Fibroblast of skin of back (primary cell): ENCODE results near the gene RRN3.
A peak's percentile ranks its signal among the peaks of the same experiment; 100 is the strongest.
"Not testable (repeated sequence)": the region's sequence is repeated elsewhere in the genome, so short reads cannot be mapped to it uniquely, and the experiment has no call there.

ENCODE experiments used
- DNase-seq: peaks from one replicate; pipeline ENCODE4 v3.0.0-alpha.2; 2013

The RRN3 gene

DNA sequence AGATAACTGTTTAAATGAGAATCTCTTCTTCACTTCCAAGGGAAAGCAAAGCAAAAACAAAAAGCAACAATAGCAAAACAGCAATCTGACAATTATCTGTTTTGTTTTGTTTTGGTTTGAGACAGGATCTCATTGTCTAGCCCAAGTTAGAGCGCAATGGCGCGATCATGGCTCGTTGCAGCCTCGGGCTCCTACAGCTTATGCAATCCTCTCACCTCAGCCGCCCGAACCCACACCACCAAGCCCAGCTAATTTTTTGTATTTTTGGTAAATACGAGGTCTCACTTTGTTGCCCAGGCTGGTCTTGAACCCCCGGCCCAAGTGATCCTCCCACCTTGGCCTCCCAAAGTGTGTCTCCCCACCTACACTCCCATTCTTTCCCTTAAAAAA lies 2.5 kb upstream of the RRN3 start:
- not testable (repeated sequence) for DNase-seq

DNA sequence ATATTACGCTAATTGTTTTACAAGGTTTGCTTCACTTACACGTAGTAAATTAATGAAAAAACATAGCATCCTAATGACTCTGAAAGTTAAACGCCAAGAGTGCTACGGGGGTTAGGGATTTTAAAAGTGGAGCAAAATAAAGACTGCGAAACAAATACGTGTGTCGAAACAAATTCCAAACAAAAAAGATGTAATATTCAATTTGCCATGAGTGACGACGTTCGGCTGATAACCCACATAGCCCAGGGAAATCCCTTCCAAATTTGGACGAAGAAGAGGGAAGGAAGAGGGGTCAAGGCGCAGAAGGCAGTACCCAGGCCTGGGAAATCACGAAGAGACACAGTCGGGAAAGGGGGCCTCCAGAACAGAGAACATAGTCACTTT lies 509 bp downstream of the RRN3 start:
- DNase-seq: not testable (repeated sequence)

DNA sequence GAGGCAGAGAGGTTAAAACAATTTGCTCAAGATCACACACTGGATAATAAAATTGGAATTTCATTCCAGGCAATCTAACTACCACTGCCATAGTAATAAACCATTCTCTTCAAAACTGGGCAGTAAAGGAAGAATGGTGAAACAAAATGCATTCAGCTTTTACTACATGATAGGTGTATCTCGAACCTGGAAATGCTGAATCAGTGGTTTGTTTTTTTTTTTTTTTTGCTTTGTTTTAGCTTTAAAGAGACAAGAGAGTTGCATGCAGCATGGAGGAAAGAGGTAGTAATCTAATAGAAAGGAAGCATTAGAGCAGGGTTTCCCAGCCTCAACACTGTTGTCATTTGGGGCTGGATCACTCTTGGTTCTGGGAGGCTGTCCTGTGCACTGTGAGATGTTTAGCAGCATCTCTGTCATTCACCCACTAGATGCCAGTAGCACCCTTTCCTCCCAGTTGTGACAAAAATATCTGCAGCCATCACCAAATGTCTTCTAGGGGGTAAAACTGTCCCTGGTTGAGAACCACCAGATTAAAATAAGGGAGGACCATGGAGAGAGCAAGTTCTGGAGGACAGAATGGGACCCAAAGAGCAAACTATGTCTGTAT lies 3.3 kb downstream of the RRN3 start:
- not testable (repeated sequence) for DNase-seq

DNA sequence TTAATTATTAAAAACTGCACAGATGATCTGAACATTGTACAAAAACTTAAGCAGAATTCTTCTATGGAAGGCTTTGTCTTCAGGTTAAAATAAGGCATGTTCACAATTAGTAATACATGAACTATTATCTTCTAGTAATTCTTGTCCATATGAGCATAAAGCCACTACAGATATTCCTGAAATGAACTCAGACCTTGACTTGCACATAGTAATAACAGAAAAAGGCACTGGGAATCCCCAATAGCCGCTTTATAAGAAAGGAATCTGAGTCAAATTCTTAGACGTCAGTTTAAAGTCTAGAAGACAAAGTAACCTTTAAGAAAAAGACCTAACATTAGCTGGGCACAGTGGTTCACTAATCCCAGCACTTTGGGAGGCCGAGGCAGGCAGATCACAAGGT lies 11.3 kb downstream of the RRN3 start:
- not testable (repeated sequence) for DNase-seq

DNA sequence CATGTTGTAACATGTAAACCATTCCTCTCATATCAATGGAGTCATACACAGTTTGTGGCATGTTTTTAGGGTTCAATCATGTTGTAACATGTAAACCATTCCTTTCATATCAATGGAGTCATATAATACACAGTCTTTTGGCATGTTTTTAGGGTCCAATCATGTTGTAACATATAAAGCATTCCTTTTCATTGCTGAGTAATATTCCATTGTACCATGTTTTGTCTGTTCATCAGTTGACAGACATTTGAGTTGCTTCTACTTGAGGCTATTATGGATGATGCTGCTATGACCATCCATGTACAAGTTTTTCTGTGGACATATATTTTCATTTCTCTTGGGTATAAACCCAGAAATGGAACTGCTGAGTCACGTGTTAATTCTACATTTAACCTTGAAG lies 13.2 kb downstream of the RRN3 start:
- not testable (repeated sequence) for DNase-seq

DNA sequence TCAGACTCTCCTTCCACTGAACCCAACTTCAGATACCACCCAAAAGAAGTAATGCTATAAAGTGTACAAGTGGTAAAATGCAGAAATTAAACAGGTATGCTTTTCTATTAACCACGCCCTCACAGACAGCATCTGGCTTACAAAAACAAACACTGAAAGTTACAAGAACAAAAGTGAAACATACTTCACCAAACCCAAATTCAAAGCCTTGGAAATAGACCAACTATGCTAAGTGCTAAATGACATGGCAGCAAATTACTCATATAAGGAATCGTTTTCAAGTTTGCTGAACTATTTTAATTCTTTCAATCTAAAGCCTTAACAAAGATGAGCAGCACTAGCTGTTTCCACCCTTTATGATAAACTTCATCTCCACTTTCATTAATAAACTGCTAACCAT lies 17.9 kb downstream of the RRN3 start:
- DNase-seq: not testable (repeated sequence)

DNA sequence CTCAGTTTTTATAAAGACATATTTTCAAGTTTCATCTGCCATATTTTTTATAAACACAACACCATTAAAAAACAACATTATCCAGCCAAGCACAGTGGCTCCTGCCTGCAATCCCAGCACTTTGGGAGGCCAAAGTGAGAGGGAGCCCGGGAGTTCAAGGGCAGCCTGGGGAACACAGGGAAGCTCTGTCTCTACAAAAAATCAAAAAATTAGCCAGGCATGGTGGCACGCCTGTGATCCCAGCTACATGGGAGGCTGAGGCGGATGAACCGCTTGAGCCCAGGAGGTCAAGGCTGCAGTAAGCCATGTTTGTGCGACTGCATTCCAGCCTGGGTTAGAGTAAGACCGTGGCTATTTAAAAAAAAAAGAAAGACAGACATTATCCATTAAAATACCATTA lies 21.0 kb downstream of the RRN3 start:
- DNase-seq: no peak

DNA sequence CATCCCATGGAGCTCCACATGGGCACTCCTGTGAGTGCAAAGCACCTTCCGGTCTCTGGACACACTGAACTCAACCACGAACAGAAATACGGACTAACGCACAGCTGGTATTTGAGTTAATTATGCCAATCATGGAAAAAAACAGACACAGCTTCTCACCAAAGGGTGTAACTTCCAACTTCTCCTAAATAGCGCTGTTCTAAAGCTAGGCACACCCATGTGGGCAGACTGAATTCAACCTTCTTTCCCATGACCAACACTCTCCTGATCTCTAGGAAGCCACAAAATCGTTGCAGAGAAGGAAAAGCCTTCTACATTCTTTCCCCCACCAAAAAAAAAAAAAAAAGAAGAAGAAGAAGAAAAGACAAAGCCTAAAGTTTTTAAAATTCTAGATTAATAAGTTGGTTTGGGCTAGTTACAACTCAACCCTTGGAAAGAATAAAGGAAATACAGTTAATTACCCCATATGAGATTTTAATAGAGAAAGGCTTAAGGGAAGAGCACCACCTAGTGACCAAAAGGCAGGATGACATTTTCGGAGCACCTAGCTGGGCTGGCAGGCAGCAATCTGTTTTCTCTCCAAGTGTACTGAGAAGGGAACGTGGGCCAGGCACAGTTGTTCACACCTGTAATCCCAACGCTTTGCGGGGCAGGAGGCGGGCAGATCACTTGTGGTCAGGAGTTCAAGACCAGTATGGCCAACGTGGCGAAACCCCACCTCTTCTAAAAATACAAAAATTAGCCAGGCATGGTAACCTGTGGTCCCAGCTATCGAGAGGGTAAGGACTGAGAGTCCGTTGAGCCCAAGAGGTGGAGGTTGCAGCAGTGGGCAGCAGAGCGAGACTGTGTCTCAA lies 21.9 kb downstream of the RRN3 start:
- not testable (repeated sequence) for DNase-seq

DNA sequence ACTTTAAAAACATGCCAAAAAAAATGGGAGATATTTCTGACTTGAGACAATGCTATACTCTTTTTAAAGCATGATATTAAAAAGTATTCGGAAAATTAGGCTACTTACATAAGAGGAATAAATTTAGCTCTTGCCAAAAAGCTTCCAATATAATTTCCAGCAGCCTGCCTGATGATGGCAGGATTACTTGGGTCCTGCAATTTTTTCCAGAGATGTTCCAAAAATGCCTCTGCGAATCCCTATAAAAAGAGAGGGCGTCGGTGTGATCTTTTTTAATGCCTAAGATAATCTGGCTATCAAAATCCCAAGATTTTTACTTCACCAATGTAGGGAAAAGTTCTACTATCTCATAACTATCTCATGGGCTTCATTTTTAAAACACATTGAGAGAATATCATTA lies 23.1 kb downstream of the RRN3 start:
- DNase-seq: not testable (repeated sequence)

DNA sequence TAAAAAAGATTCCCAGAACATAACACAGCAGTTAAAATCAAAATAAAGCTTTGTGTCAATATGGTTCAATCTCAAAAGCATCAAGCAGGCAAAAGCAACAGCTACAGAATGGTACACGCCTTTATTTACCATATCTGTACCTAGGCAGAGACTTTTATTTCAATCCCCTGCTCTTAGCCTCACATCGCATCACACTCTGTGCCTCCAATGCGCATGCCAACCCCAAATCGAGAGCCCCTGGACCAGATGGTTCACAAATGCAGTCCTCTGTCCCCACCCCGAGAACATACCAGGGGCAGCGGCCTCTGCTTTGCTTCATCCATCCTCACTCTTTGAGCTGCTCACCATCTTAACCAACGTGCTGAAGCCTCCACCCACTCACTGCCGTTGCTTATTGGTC lies 27.4 kb downstream of the RRN3 start:
- DNase-seq: not testable (repeated sequence)

DNA sequence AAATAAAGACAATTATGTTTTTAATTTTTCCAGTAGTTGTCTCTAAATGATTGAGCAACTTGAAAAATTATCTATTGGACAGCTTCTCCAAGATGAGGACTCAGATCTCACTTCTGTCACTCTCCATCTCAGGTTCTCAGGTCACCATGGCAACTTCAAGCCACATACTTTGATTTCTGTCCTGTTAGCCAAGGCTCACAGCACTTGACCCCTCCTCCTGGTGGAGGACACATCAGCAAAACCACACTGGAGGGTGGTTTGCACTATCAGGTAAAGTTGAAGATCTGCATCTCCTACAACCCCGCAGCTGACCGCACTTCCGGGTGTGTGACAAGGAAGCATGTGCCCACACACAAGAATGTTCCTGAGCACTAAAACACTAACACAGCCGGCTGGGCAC lies 28.1 kb downstream of the RRN3 start:
- DNase-seq: not testable (repeated sequence)

DNA sequence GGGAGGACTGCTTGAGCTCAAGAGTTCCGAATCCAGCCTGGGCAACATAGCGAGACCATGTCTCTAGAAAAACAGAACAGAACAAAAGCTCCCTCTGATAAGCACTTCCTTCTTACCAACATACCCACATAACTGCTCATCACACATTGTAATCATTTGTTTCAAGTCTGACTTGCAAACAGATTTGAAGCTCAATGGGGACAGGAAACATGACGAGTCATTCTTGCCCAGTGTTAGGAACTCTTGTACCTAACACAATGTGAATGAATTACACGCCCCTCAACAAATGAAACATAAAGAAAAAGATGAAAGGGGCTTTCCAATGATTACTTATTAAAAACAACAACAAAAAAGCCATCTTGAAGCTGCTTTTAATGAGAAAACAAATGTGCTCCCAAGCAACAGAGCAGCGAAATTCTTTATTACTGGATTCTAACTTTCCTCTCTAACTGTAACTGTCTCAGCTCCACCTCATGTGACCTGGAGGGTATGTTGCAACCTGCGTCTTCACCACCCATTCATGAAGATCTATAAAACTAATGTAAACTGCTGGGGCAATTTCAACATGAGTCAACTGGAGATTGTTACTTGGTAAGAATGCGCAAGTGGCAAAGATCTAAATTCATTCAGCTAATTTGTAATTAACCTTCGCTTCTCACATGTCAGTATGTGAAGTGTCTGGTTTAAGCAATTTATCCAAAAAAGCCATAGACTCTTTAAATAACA lies 31.8 kb downstream of the RRN3 start:
- not testable (repeated sequence) for DNase-seq

DNA sequence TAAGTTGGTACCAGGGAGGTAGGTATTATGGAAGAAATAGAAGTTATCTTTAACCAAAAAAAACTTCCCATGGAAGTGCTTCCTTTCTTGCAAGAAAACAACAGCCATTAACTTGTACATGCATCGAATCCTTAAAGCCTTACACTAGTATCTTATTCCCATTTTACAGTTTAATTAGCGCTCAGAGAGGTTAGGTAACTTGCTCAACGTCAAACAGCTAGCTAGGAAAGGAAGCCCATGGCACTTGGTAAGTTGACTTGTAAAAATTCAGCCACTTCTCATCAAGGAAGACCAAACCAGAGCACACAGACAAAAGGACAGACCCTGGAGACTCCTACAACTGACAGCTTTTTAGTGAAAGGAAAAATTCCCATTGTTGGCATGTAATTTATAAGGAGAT lies 34.7 kb downstream of the RRN3 start:
- DNase-seq: no peak

DNA sequence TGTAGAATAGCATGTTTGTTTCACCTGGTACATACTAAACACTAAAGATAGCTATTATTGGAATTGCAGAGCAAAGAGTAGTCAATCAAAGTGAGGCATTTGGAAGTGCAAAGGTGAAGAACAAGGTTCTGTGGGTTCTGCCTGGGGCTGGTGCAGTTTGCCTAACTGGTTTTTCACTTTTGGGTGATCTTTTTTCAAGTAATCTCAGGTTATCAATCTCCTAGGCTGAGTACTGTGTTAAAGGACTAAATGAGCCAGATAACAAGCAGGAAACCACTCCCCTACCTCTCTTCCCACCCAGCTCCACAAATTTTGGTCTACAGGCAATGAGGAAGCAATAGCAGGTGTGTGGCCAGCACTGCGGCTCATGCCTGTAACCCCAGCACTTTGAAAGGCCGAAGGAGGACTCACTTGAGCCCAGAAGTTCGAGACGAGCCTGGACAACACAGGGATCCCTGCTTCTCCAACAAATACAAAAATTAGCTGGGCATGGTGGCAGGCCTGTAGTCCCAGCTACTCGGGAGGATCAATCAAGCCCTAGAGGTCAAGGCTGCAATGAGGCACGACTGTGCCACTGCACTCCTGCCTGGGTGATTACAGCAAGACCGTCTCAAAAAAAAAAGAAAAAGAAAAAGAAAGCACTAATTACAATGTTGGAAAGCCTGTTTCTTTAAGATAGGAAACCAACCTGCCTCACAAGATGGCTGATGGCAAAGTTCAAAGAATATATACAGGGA lies 36.2 kb downstream of the RRN3 start:
- no peak for DNase-seq

DNA sequence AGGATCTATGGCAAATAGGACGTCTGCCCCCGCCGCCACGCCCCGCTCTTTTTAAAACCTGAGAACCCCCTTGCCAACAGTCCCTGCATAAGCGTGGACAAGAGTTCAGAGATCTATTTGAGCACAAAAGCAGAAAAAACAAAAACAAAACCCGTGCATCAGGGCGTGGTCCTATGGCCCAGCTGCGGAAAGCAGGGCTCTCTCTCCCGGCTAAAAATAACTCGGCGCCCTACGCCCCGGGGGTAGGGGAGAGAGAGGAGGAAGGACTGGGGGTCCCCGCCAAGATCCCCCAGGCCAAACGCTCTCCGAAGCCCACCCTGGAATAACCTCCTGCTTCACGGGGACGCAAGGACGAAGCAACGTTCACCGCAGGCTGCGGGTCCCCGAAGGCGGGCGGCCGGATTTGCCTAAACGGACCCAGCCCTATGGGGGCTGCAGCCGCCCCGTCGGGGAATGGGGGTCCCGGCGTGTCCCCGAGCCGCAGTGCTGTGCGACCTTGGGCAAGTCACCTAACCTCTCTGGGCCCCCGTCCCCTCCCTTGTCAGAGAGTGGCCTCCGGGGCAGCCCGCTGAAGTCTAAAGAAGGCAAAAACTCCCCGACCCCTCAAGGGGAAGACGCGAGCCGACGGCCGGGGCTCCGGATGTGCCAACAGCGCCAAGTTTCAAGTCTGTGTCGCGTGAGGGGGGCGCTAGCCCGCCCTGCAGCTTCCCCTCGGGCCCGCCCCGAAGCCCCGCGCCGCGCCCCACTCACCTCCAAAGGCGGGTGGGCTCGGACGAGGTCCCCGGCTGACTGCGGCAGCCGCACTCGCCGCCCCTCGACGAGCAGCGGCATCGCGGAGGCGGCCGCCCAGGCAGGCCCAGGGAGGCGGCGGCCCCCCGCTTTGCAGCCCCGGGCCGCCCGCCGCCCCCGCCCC lies 38.7 kb downstream of the RRN3 start:
- DNase-seq: peak; percentile 28

DNA sequence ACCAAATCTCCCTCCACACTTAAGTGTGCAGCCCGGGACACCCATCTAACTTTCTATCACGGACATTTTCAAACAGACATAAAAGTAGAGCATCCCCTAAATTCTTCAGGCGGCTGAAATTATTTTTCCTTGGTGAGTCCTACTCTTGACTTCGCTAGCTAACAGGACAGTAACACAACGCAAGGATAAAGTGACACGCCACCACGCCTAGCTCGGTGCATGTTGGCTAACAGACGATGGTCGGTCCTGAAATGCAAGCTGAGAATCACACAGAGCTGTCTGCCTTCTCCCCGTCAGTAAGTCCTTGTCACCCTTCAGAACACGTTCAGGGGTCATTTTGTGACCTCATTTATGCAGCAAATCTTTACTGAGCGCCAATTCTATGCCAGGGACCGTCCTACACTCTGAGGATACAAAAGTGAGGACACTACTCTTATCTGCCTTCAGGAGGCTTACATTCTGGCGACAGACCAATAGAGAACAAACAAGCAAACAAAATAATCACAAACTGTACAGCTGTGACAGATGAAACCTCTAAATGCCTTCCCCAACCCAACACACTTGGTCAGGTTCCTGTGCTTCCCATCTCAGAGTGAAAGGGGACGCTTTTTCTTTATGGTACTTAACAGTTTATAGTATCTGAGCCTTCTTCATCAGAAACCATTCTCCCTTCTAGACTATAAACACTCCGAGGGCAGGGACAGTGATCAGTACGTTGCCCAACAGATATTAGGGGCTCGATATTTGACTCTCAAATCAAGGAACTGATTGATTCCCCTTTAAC lies 39.5 kb downstream of the RRN3 start:
- no peak for DNase-seq

DNA sequence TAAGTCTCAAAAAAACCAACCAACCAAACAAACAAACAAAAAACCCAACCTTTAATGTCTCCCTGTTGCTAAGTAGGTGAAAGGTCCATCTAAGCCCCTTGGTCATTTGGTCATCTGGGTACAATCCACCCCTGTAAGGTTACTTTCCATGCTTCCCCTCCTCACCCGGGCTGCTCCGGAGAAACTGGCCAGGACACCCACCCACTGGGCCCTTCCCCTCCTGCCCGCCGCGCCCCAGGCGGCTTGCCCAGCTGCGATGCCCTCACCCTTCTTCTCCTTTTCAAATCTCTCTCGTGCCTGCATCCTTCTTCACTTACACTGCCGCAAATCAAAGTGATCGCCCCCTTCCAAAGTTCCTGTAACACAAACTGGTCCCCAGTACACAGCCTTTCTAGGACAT lies 40.2 kb downstream of the RRN3 start:
- DNase-seq: no peak

DNA sequence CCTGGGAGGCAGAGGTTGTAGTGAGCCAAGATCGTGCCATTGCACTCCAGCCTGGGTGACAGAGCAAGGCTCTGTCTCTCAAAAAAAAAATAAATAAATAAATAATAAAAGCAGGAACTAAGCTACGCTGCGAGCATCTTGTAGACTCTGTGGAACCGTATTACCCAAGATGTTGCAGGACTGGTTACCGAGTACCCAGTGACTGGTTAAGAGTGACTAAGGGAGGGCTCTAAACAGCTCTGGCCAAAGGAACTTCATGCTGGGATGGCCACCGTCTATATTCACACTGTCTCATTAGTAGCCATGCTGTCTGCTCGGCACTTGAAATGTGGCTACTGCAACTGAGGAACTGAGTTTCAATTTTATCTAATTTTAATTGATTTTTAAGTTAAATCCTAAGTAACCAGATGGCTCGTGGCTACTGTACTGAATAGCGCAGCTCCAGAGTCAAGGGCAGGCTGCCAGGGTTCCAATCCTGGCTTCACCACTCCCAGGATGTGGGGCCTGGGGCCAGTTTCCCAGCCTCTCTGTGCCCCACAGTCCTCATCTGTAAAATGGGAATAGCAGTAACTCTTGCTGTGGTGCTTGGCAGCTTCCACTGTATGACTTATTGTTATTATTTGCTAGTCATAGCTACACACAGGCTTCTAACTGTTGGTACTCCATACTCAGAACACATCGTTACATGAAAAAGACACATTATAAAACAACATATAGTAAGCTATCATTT lies 41.2 kb downstream of the RRN3 start:
- no peak for DNase-seq

DNA sequence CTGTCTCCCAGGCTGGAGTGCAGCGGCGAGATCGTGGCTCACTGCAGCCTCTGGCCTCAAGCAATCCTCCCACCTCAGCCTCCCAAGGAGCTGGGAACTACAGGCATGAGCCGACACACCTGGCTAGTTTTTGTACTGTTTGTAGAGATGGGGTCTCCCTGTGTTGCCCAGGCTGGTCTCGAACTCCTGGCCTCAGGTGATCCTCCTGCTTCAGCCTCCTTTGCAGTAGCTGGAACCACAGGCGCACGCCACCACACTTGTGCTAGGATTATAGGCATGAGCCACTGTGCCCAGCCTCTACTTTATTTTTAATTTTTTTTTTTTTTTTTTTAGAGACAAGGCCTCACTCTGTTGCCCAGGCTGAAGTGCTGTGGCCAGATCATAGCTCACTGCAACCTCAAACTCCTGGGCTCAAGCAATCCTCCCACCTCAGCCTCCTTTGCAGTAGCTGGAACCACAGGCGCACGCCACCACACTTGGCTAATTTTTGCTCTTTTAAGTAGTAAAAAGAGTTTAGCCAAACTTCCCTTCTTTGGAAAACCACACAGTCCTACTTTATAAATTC lies 42.6 kb downstream of the RRN3 start:
- no peak for DNase-seq

DNA sequence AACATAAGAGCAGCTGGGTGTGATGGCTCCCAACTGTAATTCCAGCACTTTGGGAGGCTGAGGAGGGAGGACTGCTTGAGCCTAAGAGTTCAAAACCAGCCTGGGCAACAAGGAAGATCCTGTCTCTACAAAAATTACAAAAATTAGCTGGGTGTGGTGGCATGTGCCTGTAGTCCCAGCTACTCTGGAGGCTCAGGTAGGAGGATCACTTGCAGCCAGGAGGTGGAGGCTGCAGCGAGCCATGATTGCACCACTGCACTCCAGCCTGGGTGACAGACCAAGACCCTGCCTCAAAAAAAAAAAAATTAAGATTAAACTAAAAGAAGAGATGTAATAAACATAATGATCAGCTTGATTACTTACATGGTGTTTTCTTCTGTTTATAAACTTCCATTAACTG lies 43.6 kb downstream of the RRN3 start:
- DNase-seq: not testable (repeated sequence)
